HG03439 (cell line): Measurements from ENCODE around the gene TP53I13.

Experiments used
- ATAC-seq: cut with Tn5 transposase; IDR thresholded peaks from one replicate; pipeline ENCODE4 v1.9.1; 2021; ENCODE audit warnings: mild to moderate bottlenecking, moderate library complexity; ENCODE audit not compliant: unreplicated experiment

Gene TP53I13

GRCh38 chr17:29566473-29567303 is 1.8 kb upstream of the TP53I13 start, which contains the start of gene ABHD15:
Gene ABHD15, minus strand, starts transcription at chr17:29567037. Its CDS starts 71 bp downstream, at chr17:29566966.
- peak; percentile 31 for ATAC-seq

- peak; percentile 17 for ATAC-seq
Observed at GRCh38 chr17:29567304-29567553, 1.3 kb upstream of the TP53I13 start.

GRCh38 chr17:29567554-29568330 is 759 bp upstream of the TP53I13 start:
- ATAC-seq, result peak; percentile 35

- no peak for ATAC-seq
Observed at GRCh38 chr17:29569245-29569950, 897 bp downstream of the TP53I13 start.

- ATAC-seq, result no peak
Observed at GRCh38 chr17:29570521-29570920, 2.0 kb downstream of the TP53I13 start.

GRCh38 chr17:29571486-29571882 is 3.0 kb downstream of the TP53I13 start:
- no peak for ATAC-seq

- ATAC-seq, result no peak
Observed at GRCh38 chr17:29571883-29572681, 3.6 kb downstream of the TP53I13 start.

GRCh38 chr17:29572691-29573557 is 4.4 kb downstream of the TP53I13 start:
- peak; percentile 28 for ATAC-seq

GRCh38 chr17:29573558-29573869 is 5.0 kb downstream of the TP53I13 start:
- ATAC-seq, result no peak

GRCh38 chr17:29573871-29574731 is 5.6 kb downstream of the TP53I13 start:
- no peak for ATAC-seq

GRCh38 chr17:29574732-29575510 is 6.4 kb downstream of the TP53I13 start:
- ATAC-seq, result no peak

GRCh38 chr17:29575511-29576213 is 7.2 kb downstream of the TP53I13 start:
- ATAC-seq, result no peak

GRCh38 chr17:29576214-29577000 is 7.9 kb downstream of the TP53I13 start:
- ATAC-seq, result no peak

- no peak for ATAC-seq
Observed at GRCh38 chr17:29577001-29577370, 8.5 kb downstream of the TP53I13 start.

- ATAC-seq, result no peak
Observed at GRCh38 chr17:29577385-29578211, 9.1 kb downstream of the TP53I13 start.
